Gastroesophageal sphincter (tissue), 3 donors: ENCODE measurements around the gene FBXW11.

Experiments
- POLR2AphosphoS5 ChIP-seq: sonication (generic); formaldehyde crosslinking; IDR thresholded peaks from one replicate; pipeline ENCODE4 v1.6.1; 2017; ENCODE audit warnings: antibody characterized with exemption
- TF ChIP-seq, protein P1 (sequence below), 4 experiments: fragments of 200-600 bp in 2 of 4; fragments of 450-650 bp in 2 of 4; sonication (generic) in 1 of 4; IDR thresholded peaks; one replicate each; pipeline ENCODE4 v1.5.1; 2017 to 2019; ENCODE audit warnings: antibody characterized with exemption in 4 of 4, mild to moderate bottlenecking in 2 of 4, moderate library complexity in 2 of 4

DNA sequence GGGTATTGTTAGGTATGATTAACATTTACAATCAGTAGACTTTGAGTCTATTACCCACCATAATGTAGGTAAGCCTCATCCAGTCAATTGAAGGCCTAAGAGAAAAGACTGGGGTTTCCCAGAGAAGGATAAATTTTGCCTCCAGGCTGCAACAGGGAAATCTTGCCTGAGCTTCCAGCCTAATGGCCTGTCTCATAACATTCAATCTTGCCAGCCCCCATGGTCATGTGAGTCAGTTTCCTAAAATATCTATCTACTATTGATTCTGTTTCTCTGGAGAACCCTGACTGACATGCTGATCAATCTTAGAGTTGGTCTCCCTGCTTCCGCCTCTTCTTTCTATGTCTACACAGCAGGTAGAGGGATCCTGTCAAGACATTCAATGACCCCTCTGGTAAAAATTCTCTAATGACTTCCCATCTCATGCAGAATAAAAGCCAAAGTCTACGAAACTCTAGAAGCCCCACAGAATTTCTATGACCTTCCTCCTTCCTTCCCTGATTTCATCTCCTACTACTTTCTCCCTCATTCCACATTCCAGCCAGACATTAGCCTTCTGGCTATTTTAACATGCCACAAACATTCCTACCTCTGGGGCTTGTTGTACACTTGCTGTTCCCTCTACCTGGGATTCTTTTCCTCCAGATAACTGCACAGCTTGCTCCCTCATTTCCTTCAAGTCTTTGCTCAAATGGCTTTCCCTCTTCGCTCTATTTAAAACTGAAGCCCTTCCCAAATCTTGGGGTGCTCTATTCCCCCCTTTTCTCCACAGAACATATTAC lies 60.2 kb downstream of the FBXW11 start:
- TF ChIP-seq POLR2AphosphoS5 = no peak
- TF ChIP-seq, protein P1, sequence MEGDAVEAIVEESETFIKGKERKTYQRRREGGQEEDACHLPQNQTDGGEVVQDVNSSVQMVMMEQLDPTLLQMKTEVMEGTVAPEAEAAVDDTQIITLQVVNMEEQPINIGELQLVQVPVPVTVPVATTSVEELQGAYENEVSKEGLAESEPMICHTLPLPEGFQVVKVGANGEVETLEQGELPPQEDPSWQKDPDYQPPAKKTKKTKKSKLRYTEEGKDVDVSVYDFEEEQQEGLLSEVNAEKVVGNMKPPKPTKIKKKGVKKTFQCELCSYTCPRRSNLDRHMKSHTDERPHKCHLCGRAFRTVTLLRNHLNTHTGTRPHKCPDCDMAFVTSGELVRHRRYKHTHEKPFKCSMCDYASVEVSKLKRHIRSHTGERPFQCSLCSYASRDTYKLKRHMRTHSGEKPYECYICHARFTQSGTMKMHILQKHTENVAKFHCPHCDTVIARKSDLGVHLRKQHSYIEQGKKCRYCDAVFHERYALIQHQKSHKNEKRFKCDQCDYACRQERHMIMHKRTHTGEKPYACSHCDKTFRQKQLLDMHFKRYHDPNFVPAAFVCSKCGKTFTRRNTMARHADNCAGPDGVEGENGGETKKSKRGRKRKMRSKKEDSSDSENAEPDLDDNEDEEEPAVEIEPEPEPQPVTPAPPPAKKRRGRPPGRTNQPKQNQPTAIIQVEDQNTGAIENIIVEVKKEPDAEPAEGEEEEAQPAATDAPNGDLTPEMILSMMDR (IDR thresholded peaks at IDR 0.05) = no peak
